Measurements from ENCODE around the gene CAP2. TPM values are rescaled to one million over a fixed set of nuclear protein-coding genes. Genes with fewer than 3 reads are reported as not detected.

CAP2 gene
- total RNA-seq, 1 experiment from 2014 or later: 11.5 TPM

DNA sequence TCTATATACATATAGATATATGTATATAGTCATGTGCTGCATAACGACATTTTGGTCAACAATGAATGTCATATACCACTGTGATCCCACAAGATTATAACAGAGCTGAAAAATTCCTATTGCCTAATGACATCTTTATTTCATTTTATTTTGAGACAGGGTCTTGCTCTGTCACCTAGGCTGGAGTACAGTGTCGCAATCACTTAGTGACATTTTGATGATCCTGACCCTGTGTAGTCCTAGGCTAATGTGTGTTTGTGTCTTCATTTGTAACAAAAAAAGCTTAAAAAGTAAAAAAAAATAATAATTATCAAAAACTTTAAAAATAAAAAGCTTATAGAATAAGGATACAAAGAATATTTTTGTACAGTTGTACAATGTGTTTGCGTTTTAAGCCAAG, 202.7 kb downstream of the CAP2 start:
- Histone ChIP-seq H2AK5ac (ENCODE audit: insufficient read length, low read length) (no peak overlapping the region), H4K5ac (ENCODE audit: insufficient read length, low read depth, low read length) (no peak overlapping the region), H3K56ac (ENCODE audit: insufficient read length, low read depth, low read length) (no peak overlapping the region), H2BK12ac (ENCODE audit: insufficient read length, low read depth, low read length) (no peak overlapping the region), H3K4me1 (ENCODE audit: insufficient read depth, low read length) (no peaks in the 10 kb centered on the region), H4K20me1 (ENCODE audit: control insufficient read depth, insufficient read depth, insufficient read length) (no peaks in the 10 kb centered on the region), H2BK5ac (ENCODE audit: insufficient read length, low read length) (no peak overlapping the region), H3K4me2 (ENCODE audit: insufficient read depth, insufficient read length, low read length) (no peak overlapping the region), H3K9me3 (ENCODE audit: control insufficient read depth, low read depth, low read length) (no peaks in the 10 kb centered on the region), H3K79me1 (ENCODE audit: insufficient read depth, low read depth, low read length, poor library complexity, severe bottlenecking) (no peaks in the 10 kb centered on the region), H2BK15ac (ENCODE audit: low read depth, low read length) (no peak overlapping the region), H3K9ac (ENCODE audit: extremely low read depth, insufficient read length, low read length) (no peak overlapping the region), H3K27me3 (ENCODE audit: insufficient read depth, low read length) (no peaks in the 10 kb centered on the region), H2BK120ac (ENCODE audit: low read depth, low read length, poor library complexity, severe bottlenecking) (no peak overlapping the region), H4K91ac (ENCODE audit: insufficient read length, low read depth, low read length) (no peak overlapping the region), H3K23ac (ENCODE audit: insufficient read length, low read depth, low read length) (no peak overlapping the region), H2AFZ (ENCODE audit: low read length) (no peak overlapping the region), H3K4ac (ENCODE audit: low read depth, low read length) (no peak overlapping the region), H3K14ac (ENCODE audit: insufficient read depth, low read length) (no peak overlapping the region), H3T11ph (ENCODE audit: low read length) (no peak overlapping the region), H3K18ac (ENCODE audit: insufficient read length, low read depth, low read length) (no peak overlapping the region), H2BK20ac (ENCODE audit: low read depth, low read length, poor library complexity, severe bottlenecking) (no peak overlapping the region), H3K23me2 (ENCODE audit: insufficient read length, low read depth, low read length, poor library complexity, severe bottlenecking) (peaks cover 3% of the 10 kb centered on the region), H3K27ac (ENCODE audit: insufficient read length, low read depth, low read length) (no peak overlapping the region), H4K8ac (replicated peaks; ENCODE audit: insufficient read length, low read depth, low read length) (no peak overlapping the region), H3K79me2 (ENCODE audit: insufficient read depth, low read length) (no peaks in the 10 kb centered on the region)
- WGBS (ENCODE audit: extremely low coverage, insufficient read length, low lambda C conversion rate): no CpG with 5 or more reads among the region's 3 CpGs
- TF ChIP-seq, protein P1, sequence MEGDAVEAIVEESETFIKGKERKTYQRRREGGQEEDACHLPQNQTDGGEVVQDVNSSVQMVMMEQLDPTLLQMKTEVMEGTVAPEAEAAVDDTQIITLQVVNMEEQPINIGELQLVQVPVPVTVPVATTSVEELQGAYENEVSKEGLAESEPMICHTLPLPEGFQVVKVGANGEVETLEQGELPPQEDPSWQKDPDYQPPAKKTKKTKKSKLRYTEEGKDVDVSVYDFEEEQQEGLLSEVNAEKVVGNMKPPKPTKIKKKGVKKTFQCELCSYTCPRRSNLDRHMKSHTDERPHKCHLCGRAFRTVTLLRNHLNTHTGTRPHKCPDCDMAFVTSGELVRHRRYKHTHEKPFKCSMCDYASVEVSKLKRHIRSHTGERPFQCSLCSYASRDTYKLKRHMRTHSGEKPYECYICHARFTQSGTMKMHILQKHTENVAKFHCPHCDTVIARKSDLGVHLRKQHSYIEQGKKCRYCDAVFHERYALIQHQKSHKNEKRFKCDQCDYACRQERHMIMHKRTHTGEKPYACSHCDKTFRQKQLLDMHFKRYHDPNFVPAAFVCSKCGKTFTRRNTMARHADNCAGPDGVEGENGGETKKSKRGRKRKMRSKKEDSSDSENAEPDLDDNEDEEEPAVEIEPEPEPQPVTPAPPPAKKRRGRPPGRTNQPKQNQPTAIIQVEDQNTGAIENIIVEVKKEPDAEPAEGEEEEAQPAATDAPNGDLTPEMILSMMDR (conservative IDR thresholded peaks at IDR 0.05): no peak
- H3K27me3 Mint-ChIP-seq (ENCODE audit: low read depth): no peaks in the 10 kb centered on the region
- DNase-seq: no peak
- H3K27ac Mint-ChIP-seq: no peak overlapping the region
- H3K9me3 Mint-ChIP-seq: no peaks in the 10 kb centered on the region
- no peak overlapping the region for H3K4me3 Mint-ChIP-seq
- peaks cover 4 to 8% of the 10 kb centered on the region in 2 experiments for H3K4me1 Mint-ChIP-seq
- H3K36me3 Mint-ChIP-seq (ENCODE audit: insufficient read depth in 1 of 3, low read depth in 3 of 3): no peaks in the 10 kb centered on the region; a peak in 1 of 7 replicates
